Right cardiac atrium (tissue), 5 donors: ENCODE results near the gene CFAP210. TPM values are rescaled to one million over a fixed set of nuclear protein-coding genes. Genes with fewer than 3 reads are reported as not detected.

Experiments
- ATAC-seq, 2 donors: fragments of 200-7000 bp; cut with Tn5 transposase; one replicate each; pipeline versions ENCODE4 v1.8.0 to v1.9.1; 2020; ENCODE audit warnings: moderate library complexity in 2 of 2, mild to moderate bottlenecking in 1 of 2
- DNase-seq, 3 donors: peaks; one replicate each; pipeline ENCODE4 v3.0.0-alpha.2; 2020
- H3K27ac ChIP-seq: one replicate; pipeline ENCODE4 v1.5.1; 2013; ENCODE audit warnings: mild to moderate bottlenecking, low read length, control low read depth, moderate library complexity
- H3K27me3 ChIP-seq: one replicate; pipeline ENCODE4 v1.6.1; 2013; ENCODE audit not compliant: control insufficient read depth, insufficient read depth
- H3K4me1 ChIP-seq: one replicate; pipeline ENCODE4 v1.6.1; 2013; ENCODE audit warnings: low read length; ENCODE audit not compliant: control insufficient read depth, insufficient read depth
- H3K4me3 ChIP-seq: one replicate; pipeline ENCODE4 v1.5.1; 2013; ENCODE audit warnings: low read length, control low read depth
- H3K9me3 ChIP-seq: one replicate; pipeline ENCODE4 v1.6.1; 2013; ENCODE audit warnings: low read length; ENCODE audit not compliant: control insufficient read depth
- WGBS: extraction: QIAGEN DNeasy Blood & Tissue Kit; methylation state at CpG from one replicate; pipeline ENCODE4 v1.1.7; 2013; 5-methylcytosine and 5-hydroxymethylcytosine counted together
- intact Hi-C, 4 donors: fragments of 100-400 bp; cut with DNase I; formaldehyde crosslinking; loops; one replicate each; pipeline versions ENCODE4 v1.11.0 to v1.14.0; 2022 to 2023
- polyA plus RNA-seq: library from polyadenylated mRNA; stranded (reverse); fragments of 200-250 nt; gene quantifications from one replicate; pipeline ENCODE4 v1.2.3, GENCODE V29; 2013
- total RNA-seq, 4 donors: library from RNA; stranded (reverse); fragmentation: NEBNext Ultra II Directional; extraction: Animal tissue kit (Norgen Biotek cat#: 25700); gene quantifications; one replicate each; pipeline ENCODE4 v1.2.1, GENCODE V29; 2021
- donor health status: healthy with polysubstance abuse.
- donor health status: DM: no; HTN: yes; CAD: no.
- donor health status: DM: no; HTN: no; CAD: no.
- donor health status: DM: no; HTN: yes; CAD: no; lungs with severe emphysema.
- donor health status: DM: yes; HTN: yes; CAD: no.

The CFAP210 gene
- total and polyA plus RNA-seq, 5 donors, result 0.14 TPM; not detected in 4

DNA sequence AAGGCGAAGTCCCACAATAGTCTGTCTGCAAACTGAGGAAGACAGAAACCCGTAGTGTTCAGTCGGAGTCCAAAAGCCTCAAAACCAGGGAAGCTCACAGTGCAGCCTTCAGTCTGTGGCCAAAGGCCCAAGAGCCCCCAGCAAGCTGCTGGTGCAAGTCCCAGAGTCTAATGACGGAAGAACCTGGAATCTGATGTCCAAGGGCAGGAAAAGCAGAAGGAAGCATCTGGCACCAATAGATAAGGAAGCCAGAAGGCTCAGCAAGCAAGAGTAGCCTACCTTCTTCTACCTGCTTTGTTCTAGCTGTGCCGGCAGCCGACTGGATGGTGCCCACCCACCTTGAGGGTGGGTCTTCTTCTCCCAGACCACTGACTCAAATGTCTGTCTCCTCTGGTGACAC, 21.8 kb downstream of the CFAP210 start:
- WGBS, result 60% methylated on average over 6 of the region's 6 CpGs
- intact Hi-C loops, result no loop called here
- ATAC-seq, result no peak
- no peaks in the 10 kb centered on the region for H3K9me3 ChIP-seq
- no peak overlapping the region for H3K27ac ChIP-seq
- H3K27me3 ChIP-seq, result no peaks in the 10 kb centered on the region
- H3K4me1 ChIP-seq, result no peaks in the 10 kb centered on the region
- DNase-seq, result no peak
- H3K4me3 ChIP-seq, result no peak overlapping the region

- no peaks in the 10 kb centered on the region for H3K9me3 ChIP-seq
- 82% methylated on average over 4 of the region's 4 CpGs for WGBS
- no peak overlapping the region for H3K4me3 ChIP-seq
- H3K4me1 ChIP-seq, result no peaks in the 10 kb centered on the region
- ATAC-seq, result no peak
- DNase-seq, result no peak
- no peak overlapping the region for H3K27ac ChIP-seq
- H3K27me3 ChIP-seq, result no peaks in the 10 kb centered on the region
- intact Hi-C loops, result no loop called here
These were observed 23.3 kb downstream of the CFAP210 start for GRCh38 chr2:169670937-169671336.

GRCh38 chr2:169670215-169670651, 24.0 kb downstream of the CFAP210 start:
- no peaks in the 10 kb centered on the region for H3K27me3 ChIP-seq
- H3K4me1 ChIP-seq, result no peaks in the 10 kb centered on the region
- H3K27ac ChIP-seq, result no peak overlapping the region
- ATAC-seq (peak in 1 of 2 donors; percentile 45), DNase-seq (no peak)
- no peak overlapping the region for H3K4me3 ChIP-seq
- 67% methylated on average over 2 of the region's 2 CpGs for WGBS
- no peaks in the 10 kb centered on the region for H3K9me3 ChIP-seq
- intact Hi-C loops, result no loop called here

- 27% methylated on average over 2 of the region's 2 CpGs for WGBS
- H3K4me3 ChIP-seq, result no peak overlapping the region
- ATAC-seq, result no peak
- H3K27me3 ChIP-seq, result no peaks in the 10 kb centered on the region
- no peak overlapping the region for H3K27ac ChIP-seq
- no peak for DNase-seq
- intact Hi-C loops, result no loop called here
- H3K4me1 ChIP-seq, result no peaks in the 10 kb centered on the region
- H3K9me3 ChIP-seq, result no peaks in the 10 kb centered on the region
These were observed 26.6 kb downstream of the CFAP210 start for GRCh38 chr2:169667583-169667982.

DNA sequence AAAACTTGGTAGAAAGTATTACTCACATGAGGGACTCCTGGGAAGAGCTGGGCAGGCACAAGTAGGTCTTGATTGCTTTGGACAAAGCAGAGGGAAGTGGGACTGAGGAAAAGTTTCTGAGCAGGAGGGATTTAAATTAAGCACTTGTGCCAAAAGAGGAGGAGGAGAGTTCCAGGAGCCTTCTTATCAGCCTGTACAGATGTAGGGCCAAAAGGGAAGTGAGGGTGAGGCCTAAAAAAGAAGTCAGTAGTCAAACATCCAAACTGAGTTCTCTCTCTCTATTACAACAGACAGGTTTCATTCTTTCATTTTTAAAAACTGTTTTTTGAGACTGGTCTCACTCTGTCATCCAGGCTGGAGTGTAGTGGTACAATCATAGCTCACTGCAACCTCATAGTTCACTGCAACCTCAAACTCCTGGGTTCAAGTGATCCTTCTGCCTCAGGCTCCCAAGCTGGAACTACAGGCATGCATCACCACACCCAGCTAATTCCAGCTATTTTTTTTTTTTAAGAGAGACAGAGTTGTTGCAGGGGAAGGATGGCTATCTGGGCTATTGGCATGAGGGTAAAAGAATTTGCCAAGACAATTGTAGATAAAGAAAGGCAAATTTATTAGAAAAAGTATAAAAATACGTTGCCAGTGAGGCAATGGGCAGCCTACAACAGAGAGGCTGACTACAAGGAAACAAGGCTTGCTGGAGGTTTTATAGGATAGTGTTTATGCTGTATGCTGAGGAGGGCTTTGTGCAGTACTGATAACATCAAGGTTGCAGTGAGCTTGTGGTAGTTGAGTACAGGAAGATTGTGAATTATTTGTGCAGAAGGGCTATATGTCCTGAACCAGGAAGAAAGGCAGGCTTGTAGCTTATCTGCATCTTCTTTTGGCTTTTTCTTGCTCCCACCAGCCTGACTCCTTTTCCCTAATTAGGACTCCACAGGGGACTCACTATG, 29.0 kb downstream of the CFAP210 start:
- H3K4me3 ChIP-seq, result no peak overlapping the region
- no peaks in the 10 kb centered on the region for H3K9me3 ChIP-seq
- intact Hi-C loops, result no loop called here
- no peaks in the 10 kb centered on the region for H3K27me3 ChIP-seq
- H3K4me1 ChIP-seq, result no peaks in the 10 kb centered on the region
- H3K27ac ChIP-seq, result no peak overlapping the region
- WGBS, result 39% methylated on average over 1 of the region's 1 CpG
- peak; percentile 74 to 97 for ATAC-seq
- DNase-seq, result no peak

DNA sequence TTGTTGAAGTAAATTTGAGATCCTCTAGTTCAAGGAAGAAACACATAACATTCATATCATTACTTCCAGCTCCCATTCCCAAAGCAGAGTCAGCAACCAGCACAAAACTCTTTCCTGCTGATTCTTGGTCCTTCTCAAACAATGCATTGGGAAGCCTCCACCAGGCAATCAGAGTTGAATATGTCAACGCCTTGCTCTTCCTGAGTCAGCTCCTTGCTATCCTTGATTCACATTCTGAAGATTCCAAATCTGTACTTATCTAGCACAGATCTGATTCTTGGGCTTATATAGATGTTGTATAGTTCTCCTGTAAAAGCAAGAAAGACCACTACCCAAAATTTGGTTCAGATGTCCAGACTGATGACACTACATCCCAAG, 29.6 kb downstream of the CFAP210 start:
- intact Hi-C loops, result no loop called here
- ATAC-seq, result peak in 1 of 2 donors; percentile 62
- Histone ChIP-seq H3K27me3 (no peaks in the 10 kb centered on the region), H3K9me3 (no peaks in the 10 kb centered on the region), H3K27ac (no peak overlapping the region), H3K4me3 (no peak overlapping the region), H3K4me1 (no peaks in the 10 kb centered on the region)
- 69% methylated on average over 1 of the region's 1 CpG for WGBS
- DNase-seq, result no peak

DNA sequence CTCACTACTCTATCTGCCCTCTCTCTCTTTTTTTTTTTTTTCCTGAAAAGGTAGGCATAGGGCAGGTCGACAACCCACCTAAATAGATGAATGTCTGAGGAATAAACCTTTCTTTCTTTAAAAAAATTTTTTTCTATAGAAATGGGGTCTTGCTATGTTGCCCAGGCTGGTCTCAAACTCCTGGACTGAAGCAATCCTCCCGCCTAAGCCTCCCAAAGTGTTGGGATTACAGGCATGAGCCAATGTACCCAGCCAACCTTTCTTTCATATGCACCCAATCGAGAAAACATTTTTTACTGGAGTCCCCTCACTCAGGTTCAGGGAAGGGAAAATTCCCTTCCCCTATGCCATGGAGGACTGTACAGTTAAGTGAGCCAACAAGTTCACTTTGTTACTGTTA, 31.0 kb downstream of the CFAP210 start:
- intact Hi-C loops, result no loop called here
- H3K4me3 ChIP-seq, result no peak overlapping the region
- DNase-seq, result no peak
- no peaks in the 10 kb centered on the region for H3K9me3 ChIP-seq
- 95% methylated on average over 3 of the region's 3 CpGs for WGBS
- no peaks in the 10 kb centered on the region for H3K4me1 ChIP-seq
- no peak overlapping the region for H3K27ac ChIP-seq
- no peak for ATAC-seq
- no peaks in the 10 kb centered on the region for H3K27me3 ChIP-seq

DNA sequence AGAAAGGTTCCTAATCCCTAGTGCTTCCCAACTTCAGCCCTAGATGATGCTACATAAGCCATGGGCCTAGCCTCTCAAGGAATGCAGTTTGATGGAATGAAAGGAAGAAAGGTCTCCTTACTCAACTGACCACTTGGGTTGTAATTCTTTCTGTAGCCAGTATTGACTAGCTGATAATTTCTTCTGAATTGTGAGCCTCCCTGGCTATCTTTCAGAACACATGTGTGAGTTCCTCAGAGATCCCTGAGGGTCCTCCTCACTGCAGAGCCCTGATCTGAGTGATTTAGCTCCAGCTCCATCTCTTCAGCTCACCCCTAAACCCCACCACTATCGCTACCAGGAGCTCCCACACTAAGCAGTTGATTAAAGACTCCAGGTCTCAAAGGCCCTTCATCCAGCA, 31.5 kb downstream of the CFAP210 start:
- 93% methylated on average over 1 of the region's 1 CpG for WGBS
- no peak overlapping the region for H3K27ac ChIP-seq
- ATAC-seq, result no peak
- H3K4me3 ChIP-seq, result no peak overlapping the region
- intact Hi-C loops, result no loop called here
- H3K27me3 ChIP-seq, result no peaks in the 10 kb centered on the region
- no peaks in the 10 kb centered on the region for H3K4me1 ChIP-seq
- no peak for DNase-seq
- H3K9me3 ChIP-seq, result no peaks in the 10 kb centered on the region

GRCh38 chr2:169661265-169661664, 32.9 kb downstream of the CFAP210 start:
- no peak for ATAC-seq
- intact Hi-C loops, result no loop called here
- no peaks in the 10 kb centered on the region for H3K9me3 ChIP-seq
- H3K4me3 ChIP-seq, result no peak overlapping the region
- no peaks in the 10 kb centered on the region for H3K4me1 ChIP-seq
- H3K27me3 ChIP-seq, result no peaks in the 10 kb centered on the region
- no peak for DNase-seq
- WGBS, result 80% methylated on average over 3 of the region's 3 CpGs
- no peak overlapping the region for H3K27ac ChIP-seq

GRCh38 chr2:169659320-169659719, 34.9 kb downstream of the CFAP210 start:
- H3K9me3 ChIP-seq, result no peaks in the 10 kb centered on the region
- no peaks in the 10 kb centered on the region for H3K27me3 ChIP-seq
- DNase-seq (no peak), ATAC-seq (no peak)
- no peak overlapping the region for H3K4me3 ChIP-seq
- H3K27ac ChIP-seq, result no peak overlapping the region
- no peaks in the 10 kb centered on the region for H3K4me1 ChIP-seq
- intact Hi-C loops, result no loop called here
- WGBS, result 85% methylated on average over 1 of the region's 1 CpG

GRCh38 chr2:169658877-169659276, 35.3 kb downstream of the CFAP210 start:
- no peaks in the 10 kb centered on the region for H3K9me3 ChIP-seq
- no peak overlapping the region for H3K27ac ChIP-seq
- no peaks in the 10 kb centered on the region for H3K27me3 ChIP-seq
- ATAC-seq (no peak), DNase-seq (no peak)
- no peaks in the 10 kb centered on the region for H3K4me1 ChIP-seq
- WGBS, result 96% methylated on average over 1 of the region's 1 CpG
- H3K4me3 ChIP-seq, result no peak overlapping the region
- intact Hi-C loops, result no loop called here
